CD8-positive, alpha-beta memory T cell (primary cell): ENCODE data around the gene PCDH1. TPM values are rescaled to one million over a fixed set of nuclear protein-coding genes. Genes with fewer than 3 reads are reported as not detected.
A peak's percentile ranks its signal among the peaks of the same experiment; 100 is the strongest.

Experiments used
- CTCF ChIA-PET: fragments of 350-600 bp; sonication (Branson Sonifier 250); formaldehyde crosslinking; loops from one replicate; lab custom pipeline; 2021; ENCODE audit warnings: antibody characterized with exemption; lab: Charles Lee
- POLR2A ChIA-PET: fragments of 350-600 bp; sonication (Branson Sonifier 250); formaldehyde crosslinking; loops from one replicate; lab custom pipeline; 2021; ENCODE audit warnings: antibody characterized with exemption; lab: Charles Lee
- DNase-seq, 5 donors: peaks; one replicate each; pipeline versions ENCODE4 v3.0.0 to v3.0.0-alpha.2; 2020 to 2022; ENCODE audit warnings: mixed read lengths in 1 of 5
- H3K27ac ChIP-seq: one replicate; pipeline ENCODE4 v1.7.0; 2013; ENCODE audit warnings: low read depth, mild to moderate bottlenecking, low read length, moderate library complexity
- H3K27me3 ChIP-seq: 2 replicates; pipeline ENCODE4 v1.7.0; 2013; ENCODE audit warnings: low read length, mild to moderate bottlenecking; ENCODE audit not compliant: insufficient read depth, poor library complexity, severe bottlenecking
- H3K36me3 ChIP-seq: 2 replicates; pipeline ENCODE4 v1.7.0; 2013; ENCODE audit warnings: mild to moderate bottlenecking, low read length, moderate library complexity; ENCODE audit not compliant: insufficient read depth
- H3K4me1 ChIP-seq: 2 replicates; pipeline ENCODE4 v1.7.0; 2013; ENCODE audit warnings: mild to moderate bottlenecking, low read length, moderate library complexity; ENCODE audit not compliant: insufficient read depth
- H3K4me3 ChIP-seq: 2 replicates; pipeline ENCODE4 v1.7.0; 2013; ENCODE audit warnings: mild to moderate bottlenecking, low read length
- H3K9me3 ChIP-seq: 2 replicates; pipeline ENCODE4 v1.7.0; 2013; ENCODE audit warnings: mild to moderate bottlenecking, low read length
- H3K27ac Mint-ChIP-seq, 8 donors: one replicate each; pipeline ENCODE4 v1.8.0; 2020 to 2021; ENCODE audit warnings: mixed read lengths in 8 of 8, mild to moderate bottlenecking in 6 of 8, inconsistent platforms in 3 of 8, moderate library complexity in 3 of 8
- H3K27me3 Mint-ChIP-seq, 2 donors: one replicate each; pipeline ENCODE4 v1.8.0; 2020 to 2021; ENCODE audit warnings: mixed read lengths in 2 of 2, mild to moderate bottlenecking in 1 of 2, moderate library complexity in 1 of 2
- H3K36me3 Mint-ChIP-seq, 3 donors: one replicate each; pipeline ENCODE4 v1.8.0; 2020 to 2021; ENCODE audit warnings: mixed read lengths in 3 of 3, inconsistent platforms in 1 of 3, mild to moderate bottlenecking in 1 of 3
- H3K4me1 Mint-ChIP-seq, 3 donors: one replicate each; pipeline ENCODE4 v1.8.0; 2020 to 2021; ENCODE audit warnings: mixed read lengths in 3 of 3, inconsistent platforms in 1 of 3, mild to moderate bottlenecking in 1 of 3
- H3K4me3 Mint-ChIP-seq, 7 donors: one replicate each; pipeline ENCODE4 v1.8.0; 2020 to 2021; ENCODE audit warnings: mixed read lengths in 7 of 7, mild to moderate bottlenecking in 6 of 7, moderate library complexity in 4 of 7, inconsistent platforms in 2 of 7
- H3K9me3 Mint-ChIP-seq, 5 donors: one replicate each; pipeline ENCODE4 v1.8.0; 2020 to 2022; ENCODE audit warnings: mixed read lengths in 5 of 5, mild to moderate bottlenecking in 3 of 5, moderate library complexity in 2 of 5, inconsistent platforms in 1 of 5
- polyA plus RNA-seq: library from polyadenylated mRNA; unstranded; fragments of 300-500 nt; fragmentation: Illumina TruSeq; gene quantifications from one replicate; pipeline ENCODE4 v1.2.3, GENCODE V29; 2021
- total RNA-seq, 2 experiments: library from RNA; stranded (reverse); gene quantifications; one replicate each; pipeline ENCODE4 v1.2.3, GENCODE V29; 2021

PCDH1 gene
- total and polyA plus RNA-seq, 3 experiments from 2014 or later: 0.54 TPM; not detected in 2

GRCh38 chr5:141917760-141918159 lies 39.5 kb upstream of the PCDH1 start:
- H3K4me3 Mint-ChIP-seq: peak overlapping the region in 1 of 7 donors; percentile 17

GRCh38 chr5:141916522-141916921 lies 38.3 kb upstream of the PCDH1 start:
- ChIA-PET CTCF (interaction anchor here (1.7 to 2.1 kb wide), 2 partner anchors 37 to 44 kb away, joined by 6 to 9 read pairs; no protein-coding TSS in a partner anchor), POLR2A (no interaction called here)
- peak overlapping the region in 1 of 7 donors; percentile 24 for H3K4me3 Mint-ChIP-seq
- peaks cover 8 to 17% (median 12%) of the 10 kb centered on the region in 3 donors for H3K4me1 Mint-ChIP-seq
- Histone ChIP-seq H3K4me1 (peaks cover 4% of the 10 kb centered on the region), H3K4me3 (no peak overlapping the region), H3K27me3 (peaks cover 19% of the 10 kb centered on the region), H3K36me3 (no peaks in the 10 kb centered on the region), H3K9me3 (no peaks in the 10 kb centered on the region), H3K27ac (no peak overlapping the region)
- H3K27ac Mint-ChIP-seq: no peak overlapping the region
- no peaks in the 10 kb centered on the region for H3K9me3 Mint-ChIP-seq
- H3K27me3 Mint-ChIP-seq: peaks cover 28 to 56% of the 10 kb centered on the region in 2 donors
- H3K36me3 Mint-ChIP-seq: peaks cover 0 to 7% (median 0%) of the 10 kb centered on the region in 3 donors
- no peak for DNase-seq

More at GRCh38 chr5:141917760-141918159, 39.5 kb upstream of the PCDH1 start:
- Histone ChIP-seq H3K27me3 (peaks cover 18% of the 10 kb centered on the region), H3K4me3 (no peak overlapping the region), H3K4me1 (peaks cover 7% of the 10 kb centered on the region), H3K36me3 (no peaks in the 10 kb centered on the region), H3K9me3 (no peaks in the 10 kb centered on the region), H3K27ac (no peak overlapping the region)
- Mint-ChIP-seq H3K9me3 (no peaks in the 10 kb centered on the region), H3K4me1 (peaks cover 8 to 20% (median 12%) of the 10 kb centered on the region in 3 donors), H3K36me3 (peaks cover 0 to 7% (median 0%) of the 10 kb centered on the region in 3 donors), H3K27me3 (peaks cover 23 to 49% of the 10 kb centered on the region in 2 donors), H3K27ac (no peak overlapping the region)
- POLR2A ChIA-PET: interaction anchor here (0.6 kb wide), 1 partner anchor 326 kb away, joined by 3 read pairs; no protein-coding TSS in a partner anchor
- DNase-seq: no peak
- CTCF ChIA-PET: interaction anchor here (0.8 kb wide), 1 partner anchor 11 kb away, joined by 3 read pairs; no protein-coding TSS in a partner anchor

GRCh38 chr5:141915881-141916336 lies 37.7 kb upstream of the PCDH1 start:
- Mint-ChIP-seq H3K4me1 (peaks cover 8 to 17% (median 12%) of the 10 kb centered on the region in 3 donors), H3K9me3 (no peaks in the 10 kb centered on the region), H3K36me3 (peaks cover 0 to 7% (median 0%) of the 10 kb centered on the region in 3 donors), H3K27me3 (peaks cover 28 to 56% of the 10 kb centered on the region in 2 donors), H3K27ac (no peak overlapping the region), H3K4me3 (no peak overlapping the region)
- no peaks in the 10 kb centered on the region for H3K9me3 ChIP-seq
- H3K27ac ChIP-seq: no peak overlapping the region
- ChIA-PET POLR2A (no interaction called here), CTCF (interaction anchor here (1.7 to 2.1 kb wide), 3 partner anchors 10 to 45 kb away, joined by 4 to 9 read pairs (median 6); no protein-coding TSS in a partner anchor)
- no peaks in the 10 kb centered on the region for H3K36me3 ChIP-seq
- peaks cover 19% of the 10 kb centered on the region for H3K27me3 ChIP-seq
- H3K4me1 ChIP-seq: peaks cover 4% of the 10 kb centered on the region
- H3K4me3 ChIP-seq: no peak overlapping the region
- DNase-seq: no peak

DNA sequence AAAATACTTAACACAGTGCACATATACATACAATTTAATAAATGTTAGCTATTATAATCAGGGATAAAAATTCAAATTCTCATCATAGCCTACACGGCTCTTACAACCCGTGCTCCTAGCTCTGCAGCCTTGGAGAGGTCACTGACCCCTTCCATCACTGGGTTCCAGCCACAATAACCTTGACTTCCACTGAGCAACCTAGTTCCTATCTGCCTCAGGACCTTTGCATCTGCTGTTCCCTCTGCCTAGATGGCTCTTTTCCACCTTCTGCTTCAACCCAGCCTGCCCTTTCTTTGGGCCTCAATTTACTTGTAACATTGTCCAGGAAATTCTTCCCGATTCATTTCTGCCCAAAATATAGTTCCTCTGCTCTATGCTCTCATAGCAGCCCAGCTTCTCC lies 36.6 kb upstream of the PCDH1 start:
- H3K4me1 Mint-ChIP-seq: peaks cover 8 to 17% (median 12%) of the 10 kb centered on the region in 3 donors
- ChIA-PET CTCF (interaction anchor here (1.1 to 2.3 kb wide), 5 partner anchors 9 to 223 kb away, joined by 3 to 15 read pairs (median 4); partner anchors contain the start of gene PCDH1), POLR2A (interaction anchor here (0.6 kb wide), 1 partner anchor 77 kb away, joined by 6 read pairs; no protein-coding TSS in a partner anchor)
- no peak overlapping the region for H3K27ac ChIP-seq
- H3K9me3 Mint-ChIP-seq: no peaks in the 10 kb centered on the region
- no peak overlapping the region for H3K27ac Mint-ChIP-seq
- peaks cover 28 to 56% of the 10 kb centered on the region in 2 donors for H3K27me3 Mint-ChIP-seq
- no peak overlapping the region for H3K4me3 ChIP-seq
- no peak for DNase-seq
- peaks cover 4% of the 10 kb centered on the region for H3K4me1 ChIP-seq
- no peaks in the 10 kb centered on the region for H3K36me3 ChIP-seq
- H3K36me3 Mint-ChIP-seq: peaks cover 0 to 7% (median 0%) of the 10 kb centered on the region in 3 donors
- peak overlapping the region in 4 of 7 donors; percentile 32 to 68 (median 50) for H3K4me3 Mint-ChIP-seq
- H3K9me3 ChIP-seq: no peaks in the 10 kb centered on the region
- H3K27me3 ChIP-seq: peaks cover 19% of the 10 kb centered on the region

GRCh38 chr5:141914199-141914743 lies 36.1 kb upstream of the PCDH1 start:
- POLR2A ChIA-PET: no interaction called here
- Mint-ChIP-seq H3K27ac (no peak overlapping the region), H3K4me3 (peak overlapping the region in 3 of 7 donors; percentile 41 to 52 (median 47)), H3K4me1 (peaks cover 8 to 17% (median 12%) of the 10 kb centered on the region in 3 donors), H3K36me3 (peaks cover 0 to 7% (median 0%) of the 10 kb centered on the region in 3 donors), H3K27me3 (peaks cover 28 to 56% of the 10 kb centered on the region in 2 donors), H3K9me3 (no peaks in the 10 kb centered on the region)
- DNase-seq: peak in 1 of 5 donors; percentile 26
- H3K9me3 ChIP-seq: no peaks in the 10 kb centered on the region
- H3K36me3 ChIP-seq: no peaks in the 10 kb centered on the region
- H3K4me3 ChIP-seq: peak overlapping the region; percentile 26
- H3K27me3 ChIP-seq: peaks cover 19% of the 10 kb centered on the region
- H3K27ac ChIP-seq: no peak overlapping the region
- peaks cover 4% of the 10 kb centered on the region for H3K4me1 ChIP-seq
- CTCF ChIA-PET: interaction anchor here (0.6 to 2.3 kb wide), 6 partner anchors 8 to 251 kb away, joined by 3 to 15 read pairs (median 4); no protein-coding TSS in a partner anchor

- Histone ChIP-seq H3K27ac (no peak overlapping the region), H3K27me3 (peaks cover 19% of the 10 kb centered on the region), H3K9me3 (no peaks in the 10 kb centered on the region), H3K4me3 (peak overlapping the region; percentile 26), H3K36me3 (no peaks in the 10 kb centered on the region), H3K4me1 (peaks cover 4% of the 10 kb centered on the region)
- H3K4me1 Mint-ChIP-seq: peaks cover 8 to 17% (median 12%) of the 10 kb centered on the region in 3 donors
- ChIA-PET POLR2A (no interaction called here), CTCF (interaction anchor here (0.6 to 2.3 kb wide), 5 partner anchors 8 to 251 kb away, joined by 3 to 15 read pairs (median 3); no protein-coding TSS in a partner anchor)
- H3K27me3 Mint-ChIP-seq: peaks cover 28 to 56% of the 10 kb centered on the region in 2 donors
- H3K36me3 Mint-ChIP-seq: peaks cover 0 to 7% (median 0%) of the 10 kb centered on the region in 3 donors
- H3K9me3 Mint-ChIP-seq: no peaks in the 10 kb centered on the region
- H3K4me3 Mint-ChIP-seq: peak overlapping the region in 6 of 7 donors; percentile 19 to 77 (median 42)
- H3K27ac Mint-ChIP-seq: no peak overlapping the region
- DNase-seq: no peak
These were observed 35.5 kb upstream of the PCDH1 start for GRCh38 chr5:141913560-141914198.

DNA sequence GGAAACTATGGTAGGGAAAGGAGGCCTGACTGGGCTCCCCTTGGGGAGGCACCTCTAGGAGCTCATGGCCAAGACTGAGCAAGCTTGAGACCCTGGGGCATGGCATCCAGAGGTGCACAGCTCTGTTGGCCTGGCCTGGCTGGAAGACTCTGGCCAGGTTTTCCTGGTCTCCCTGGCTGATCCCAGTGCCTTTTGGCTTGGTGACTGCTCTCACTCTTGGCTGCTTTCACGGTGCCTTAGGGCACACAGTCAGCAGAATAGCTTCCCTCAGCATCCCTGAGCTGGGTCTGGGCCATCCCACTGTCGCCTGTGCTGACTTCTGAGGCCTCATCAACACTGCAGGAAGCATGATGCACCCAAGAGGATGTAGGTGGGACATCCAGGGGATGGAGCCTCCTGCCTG lies 32.1 kb upstream of the PCDH1 start:
- peaks cover 19% of the 10 kb centered on the region for H3K27me3 ChIP-seq
- Mint-ChIP-seq H3K27ac (no peak overlapping the region), H3K27me3 (peaks cover 26 to 29% of the 10 kb centered on the region in 2 donors), H3K4me1 (peaks cover 8 to 17% (median 12%) of the 10 kb centered on the region in 3 donors), H3K4me3 (no peak overlapping the region), H3K9me3 (no peaks in the 10 kb centered on the region), H3K36me3 (peaks cover 0 to 7% (median 0%) of the 10 kb centered on the region in 3 donors)
- H3K4me1 ChIP-seq: peaks cover 4% of the 10 kb centered on the region
- POLR2A ChIA-PET: no interaction called here
- DNase-seq: no peak
- CTCF ChIA-PET: interaction anchor here (1.5 kb wide), 1 partner anchor 51 kb away, joined by 4 read pairs; no protein-coding TSS in a partner anchor
- H3K9me3 ChIP-seq: no peaks in the 10 kb centered on the region
- no peak overlapping the region for H3K27ac ChIP-seq
- H3K36me3 ChIP-seq: no peaks in the 10 kb centered on the region
- H3K4me3 ChIP-seq: no peak overlapping the region
